ENCODE data around the gene CAP2.

The CAP2 gene

DNA sequence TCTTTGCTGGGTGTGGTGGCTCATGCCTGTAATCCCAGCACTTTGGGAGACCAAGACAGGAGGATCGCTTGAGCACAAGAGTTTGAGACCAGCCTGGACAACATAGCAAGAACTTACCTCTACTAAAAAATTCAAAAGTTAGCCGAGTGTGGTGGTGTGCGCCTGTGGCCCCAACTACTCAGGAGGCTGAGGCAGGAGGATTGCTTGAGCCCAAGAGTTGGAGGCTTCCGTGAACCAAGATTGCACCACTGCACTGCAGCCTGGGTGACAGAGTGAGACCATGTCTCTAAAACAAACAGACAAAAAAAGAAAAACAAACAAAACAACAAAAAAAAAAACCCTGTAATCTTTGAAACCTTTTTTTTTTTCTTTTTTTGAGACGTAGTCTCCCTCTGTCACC lies 67.5 kb downstream of the CAP2 start:
- H3K4me1 ChIP-seq (ENCODE audit: control insufficient read depth in 2 of 2, insufficient read depth in 1 of 2, low read depth in 1 of 2, low read length in 2 of 2) = no peaks in the 10 kb centered on the region
- H3K9me3 ChIP-seq (replicated peaks in 1 of 2; ENCODE audit: control insufficient read depth in 2 of 2, insufficient read depth in 1 of 2, low read depth in 1 of 2, low read length in 2 of 2) = no peaks in the 10 kb centered on the region
- no peak overlapping the region for H3K4me3 ChIP-seq (ENCODE audit: low read length in 2 of 2)
- no peak overlapping the region for H3K14ac ChIP-seq (ENCODE audit: low read length)
- H3K23ac ChIP-seq (ENCODE audit: low read depth, low read length, poor library complexity) = no peak overlapping the region
- H3K4ac ChIP-seq (ENCODE audit: low read length) = no peak overlapping the region
- no peak overlapping the region for H2BK12ac ChIP-seq (ENCODE audit: low read length)
- H3K18ac ChIP-seq (ENCODE audit: low read length) = no peak overlapping the region
- H4K91ac ChIP-seq (ENCODE audit: low read depth, low read length, poor library complexity) = no peak overlapping the region
- no peak overlapping the region for H4K8ac ChIP-seq (ENCODE audit: low read depth, low read length)
- no peaks in the 10 kb centered on the region for H3K27me3 ChIP-seq (ENCODE audit: control insufficient read depth in 3 of 3, insufficient read depth in 3 of 3, low read depth in 1 of 3, low read length in 3 of 3)
- H3K27ac ChIP-seq (replicated peaks; ENCODE audit: low read length) = no peak overlapping the region
- no peak overlapping the region for H2AK5ac ChIP-seq (ENCODE audit: low read depth, low read length)
- no peak overlapping the region for H2AFZ ChIP-seq (ENCODE audit: low read length)
- no peak overlapping the region for H3K9ac ChIP-seq (ENCODE audit: low read depth, low read length, poor library complexity)
- no peak overlapping the region for H2BK5ac ChIP-seq (ENCODE audit: low read length)
- no peak for DNase-seq (ENCODE audit: low spot score)
- no CpG with 5 or more reads among the region's 5 CpGs for WGBS, 2 donors (ENCODE audit: extremely low coverage in 2 of 2, insufficient read length in 2 of 2, insufficient replicate concordance in 1 of 2)
- no peak overlapping the region for H3K4me2 ChIP-seq (ENCODE audit: insufficient read depth, low read length, poor library complexity, severe bottlenecking)
- no peaks in the 10 kb centered on the region for H3K79me1 ChIP-seq (ENCODE audit: low read depth, low read length)
- H2BK120ac ChIP-seq (ENCODE audit: low read depth, low read length) = no peak overlapping the region
- peaks cover 4 to 12% of the 10 kb centered on the region in 2 donors for H3K36me3 ChIP-seq (replicated peaks in 1 of 2; ENCODE audit: control insufficient read depth in 2 of 2, insufficient read depth in 2 of 2, low read length in 2 of 2)
- H2BK15ac ChIP-seq (ENCODE audit: low read length) = no peak overlapping the region

DNA sequence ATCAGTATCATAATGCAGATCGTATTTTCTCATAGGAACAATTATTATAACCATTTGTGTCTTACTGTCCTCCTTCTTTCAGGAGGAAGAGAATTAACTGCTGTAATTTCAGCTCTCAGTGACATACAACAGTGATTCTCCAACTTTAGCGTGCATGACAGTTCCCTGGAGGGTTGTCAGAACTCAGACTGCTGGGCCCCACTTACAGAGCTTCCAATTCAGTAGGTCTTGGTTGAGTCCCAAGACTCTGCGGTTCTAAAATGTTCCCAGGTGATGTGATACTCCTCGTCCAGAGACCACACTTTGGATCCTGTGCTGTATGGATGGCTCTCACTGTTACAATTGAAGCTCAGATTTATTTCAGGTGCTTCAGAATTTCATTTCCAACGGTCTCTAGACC lies 72.8 kb downstream of the CAP2 start:
- H2AFZ ChIP-seq (ENCODE audit: low read length) = no peak overlapping the region
- H3K4ac ChIP-seq (ENCODE audit: low read length) = no peak overlapping the region
- no peak overlapping the region for H3K23ac ChIP-seq (ENCODE audit: low read depth, low read length, poor library complexity)
- no peak for DNase-seq (ENCODE audit: low spot score)
- no peak overlapping the region for H3K9ac ChIP-seq (ENCODE audit: low read depth, low read length, poor library complexity)
- H3K27ac ChIP-seq (replicated peaks; ENCODE audit: low read length) = no peak overlapping the region
- H3K18ac ChIP-seq (ENCODE audit: low read length) = no peak overlapping the region
- H4K91ac ChIP-seq (ENCODE audit: low read depth, low read length, poor library complexity) = no peak overlapping the region
- H3K9me3 ChIP-seq (replicated peaks in 1 of 2; ENCODE audit: control insufficient read depth in 2 of 2, insufficient read depth in 1 of 2, low read depth in 1 of 2, low read length in 2 of 2) = no peaks in the 10 kb centered on the region
- H3K4me2 ChIP-seq (ENCODE audit: insufficient read depth, low read length, poor library complexity, severe bottlenecking) = no peak overlapping the region
- H3K36me3 ChIP-seq (replicated peaks in 1 of 2; ENCODE audit: control insufficient read depth in 2 of 2, insufficient read depth in 2 of 2, low read length in 2 of 2) = peaks cover 9 to 24% of the 10 kb centered on the region in 2 donors
- H3K4me3 ChIP-seq (ENCODE audit: low read length in 2 of 2) = no peak overlapping the region
- H2BK15ac ChIP-seq (ENCODE audit: low read length) = no peak overlapping the region
- no peak overlapping the region for H4K8ac ChIP-seq (ENCODE audit: low read depth, low read length)
- no peak overlapping the region for H2BK120ac ChIP-seq (ENCODE audit: low read depth, low read length)
- no peaks in the 10 kb centered on the region for H3K27me3 ChIP-seq (ENCODE audit: control insufficient read depth in 3 of 3, insufficient read depth in 3 of 3, low read depth in 1 of 3, low read length in 3 of 3)
- no CpG with 5 or more reads among the region's 5 CpGs for WGBS, 2 donors (ENCODE audit: extremely low coverage in 2 of 2, insufficient read length in 2 of 2, insufficient replicate concordance in 1 of 2)
- H2BK12ac ChIP-seq (ENCODE audit: low read length) = no peak overlapping the region
- H3K79me1 ChIP-seq (ENCODE audit: low read depth, low read length) = no peaks in the 10 kb centered on the region
- no peaks in the 10 kb centered on the region for H3K4me1 ChIP-seq (ENCODE audit: control insufficient read depth in 2 of 2, insufficient read depth in 1 of 2, low read depth in 1 of 2, low read length in 2 of 2)
- H2AK5ac ChIP-seq (ENCODE audit: low read depth, low read length) = no peak overlapping the region
- no peak overlapping the region for H2BK5ac ChIP-seq (ENCODE audit: low read length)
- no peak overlapping the region for H3K14ac ChIP-seq (ENCODE audit: low read length)

DNA sequence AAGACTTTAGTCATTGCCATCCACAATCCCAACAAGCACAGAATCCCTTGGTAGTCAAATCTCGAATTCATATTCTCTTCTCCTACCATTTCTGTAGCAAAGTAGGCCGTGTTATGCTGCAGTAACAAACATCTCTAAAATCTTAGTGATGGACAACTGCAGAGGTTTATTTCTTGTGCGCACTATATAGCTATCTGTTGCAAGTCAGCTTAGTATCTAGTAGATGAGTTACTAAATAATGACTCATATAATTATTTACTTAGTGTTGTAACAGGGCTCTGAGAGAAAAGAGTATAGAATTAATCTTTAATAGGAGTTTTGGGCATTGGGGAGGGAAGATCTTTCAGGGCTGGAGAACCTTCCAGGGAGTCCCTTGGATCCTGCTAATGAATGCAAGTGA lies 73.3 kb downstream of the CAP2 start:
- H3K4me2 ChIP-seq (ENCODE audit: insufficient read depth, low read length, poor library complexity, severe bottlenecking) = no peak overlapping the region
- no peak overlapping the region for H2BK5ac ChIP-seq (ENCODE audit: low read length)
- H3K36me3 ChIP-seq (replicated peaks in 1 of 2; ENCODE audit: control insufficient read depth in 2 of 2, insufficient read depth in 2 of 2, low read length in 2 of 2) = peaks cover 9 to 24% of the 10 kb centered on the region in 2 donors
- H2BK120ac ChIP-seq (ENCODE audit: low read depth, low read length) = no peak overlapping the region
- H2AK5ac ChIP-seq (ENCODE audit: low read depth, low read length) = no peak overlapping the region
- DNase-seq (ENCODE audit: low spot score) = no peak
- H3K27me3 ChIP-seq (ENCODE audit: control insufficient read depth in 3 of 3, insufficient read depth in 3 of 3, low read depth in 1 of 3, low read length in 3 of 3) = no peaks in the 10 kb centered on the region
- no peak overlapping the region for H3K14ac ChIP-seq (ENCODE audit: low read length)
- H3K4me3 ChIP-seq (ENCODE audit: low read length in 2 of 2) = no peak overlapping the region
- H2AFZ ChIP-seq (ENCODE audit: low read length) = no peak overlapping the region
- no peaks in the 10 kb centered on the region for H3K9me3 ChIP-seq (replicated peaks in 1 of 2; ENCODE audit: control insufficient read depth in 2 of 2, insufficient read depth in 1 of 2, low read depth in 1 of 2, low read length in 2 of 2)
- no peak overlapping the region for H3K23ac ChIP-seq (ENCODE audit: low read depth, low read length, poor library complexity)
- WGBS, 2 donors (ENCODE audit: extremely low coverage in 2 of 2, insufficient read length in 2 of 2, insufficient replicate concordance in 1 of 2) = no CpG with 5 or more reads among the region's 3 CpGs
- H4K8ac ChIP-seq (ENCODE audit: low read depth, low read length) = no peak overlapping the region
- H2BK12ac ChIP-seq (ENCODE audit: low read length) = no peak overlapping the region
- H3K4me1 ChIP-seq (ENCODE audit: control insufficient read depth in 2 of 2, insufficient read depth in 1 of 2, low read depth in 1 of 2, low read length in 2 of 2) = no peaks in the 10 kb centered on the region
- no peak overlapping the region for H3K18ac ChIP-seq (ENCODE audit: low read length)
- no peak overlapping the region for H2BK15ac ChIP-seq (ENCODE audit: low read length)
- no peak overlapping the region for H3K27ac ChIP-seq (replicated peaks; ENCODE audit: low read length)
- no peaks in the 10 kb centered on the region for H3K79me1 ChIP-seq (ENCODE audit: low read depth, low read length)
- H3K9ac ChIP-seq (ENCODE audit: low read depth, low read length, poor library complexity) = no peak overlapping the region
- H4K91ac ChIP-seq (ENCODE audit: low read depth, low read length, poor library complexity) = no peak overlapping the region
- H3K4ac ChIP-seq (ENCODE audit: low read length) = no peak overlapping the region

DNA sequence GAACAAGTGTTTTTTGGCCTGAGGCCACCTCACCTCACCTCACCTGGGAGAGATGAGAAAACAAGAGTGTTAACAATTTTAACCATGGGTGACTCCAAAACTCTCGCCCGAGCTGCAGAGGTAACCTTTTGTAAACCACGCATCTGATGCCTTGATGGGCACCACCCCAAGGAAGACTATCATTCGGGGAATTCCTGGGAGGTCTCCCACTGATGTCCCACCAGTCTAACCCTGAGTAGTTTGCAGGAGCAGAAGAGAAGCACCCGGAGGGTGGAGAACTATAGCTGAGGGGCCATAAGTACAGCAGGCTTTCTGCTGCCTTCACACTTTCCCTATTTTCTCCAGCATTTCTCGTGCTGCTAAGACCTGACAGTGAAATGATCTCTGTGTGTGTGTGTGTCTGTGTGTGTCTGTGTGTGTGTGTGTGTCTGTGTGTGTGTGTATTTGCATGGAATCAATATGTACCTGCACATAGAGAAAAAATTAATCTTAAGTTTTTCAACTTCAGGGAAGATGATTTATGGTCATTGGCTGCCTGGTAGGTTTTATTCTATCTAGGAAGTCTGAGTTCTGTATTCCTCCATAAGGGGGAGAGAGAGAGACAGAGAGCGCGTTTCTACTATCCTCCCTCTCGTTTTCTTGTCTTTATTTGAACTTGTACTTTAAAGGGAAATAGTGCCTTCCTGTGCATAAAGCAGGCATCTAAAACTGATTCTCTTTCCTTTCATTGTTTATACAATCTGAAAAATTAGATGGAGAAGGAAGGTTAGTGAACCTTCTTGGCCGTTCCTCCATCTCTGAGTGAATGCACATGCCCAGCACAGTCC lies 75.8 kb downstream of the CAP2 start:
- no peaks in the 10 kb centered on the region for H3K27me3 ChIP-seq (ENCODE audit: control insufficient read depth in 3 of 3, insufficient read depth in 3 of 3, low read depth in 1 of 3, low read length in 3 of 3)
- H3K9ac ChIP-seq (ENCODE audit: low read depth, low read length, poor library complexity) = no peak overlapping the region
- no peak overlapping the region for H3K14ac ChIP-seq (ENCODE audit: low read length)
- DNase-seq (ENCODE audit: low spot score) = no peak
- no peaks in the 10 kb centered on the region for H3K9me3 ChIP-seq (replicated peaks in 1 of 2; ENCODE audit: control insufficient read depth in 2 of 2, insufficient read depth in 1 of 2, low read depth in 1 of 2, low read length in 2 of 2)
- no peak overlapping the region for H2AFZ ChIP-seq (ENCODE audit: low read length)
- no peaks in the 10 kb centered on the region for H3K79me1 ChIP-seq (ENCODE audit: low read depth, low read length)
- H2BK120ac ChIP-seq (ENCODE audit: low read depth, low read length) = no peak overlapping the region
- no peak overlapping the region for H2BK12ac ChIP-seq (ENCODE audit: low read length)
- no peak overlapping the region for H4K8ac ChIP-seq (ENCODE audit: low read depth, low read length)
- no peak overlapping the region for H3K4ac ChIP-seq (ENCODE audit: low read length)
- no peak overlapping the region for H2BK15ac ChIP-seq (ENCODE audit: low read length)
- H4K91ac ChIP-seq (ENCODE audit: low read depth, low read length, poor library complexity) = no peak overlapping the region
- H3K4me1 ChIP-seq (ENCODE audit: control insufficient read depth in 2 of 2, insufficient read depth in 1 of 2, low read depth in 1 of 2, low read length in 2 of 2) = peaks cover 0 to 6% of the 10 kb centered on the region in 2 donors
- no peak overlapping the region for H3K27ac ChIP-seq (replicated peaks; ENCODE audit: low read length)
- H3K36me3 ChIP-seq (replicated peaks in 1 of 2; ENCODE audit: control insufficient read depth in 2 of 2, insufficient read depth in 2 of 2, low read length in 2 of 2) = peaks cover 9 to 23% of the 10 kb centered on the region in 2 donors
- no peak overlapping the region for H2BK5ac ChIP-seq (ENCODE audit: low read length)
- H3K4me3 ChIP-seq (ENCODE audit: low read length in 2 of 2) = no peak overlapping the region
- H3K23ac ChIP-seq (ENCODE audit: low read depth, low read length, poor library complexity) = peak overlapping the region; percentile 20
- H3K4me2 ChIP-seq (ENCODE audit: insufficient read depth, low read length, poor library complexity, severe bottlenecking) = no peak overlapping the region
- WGBS, 2 donors (ENCODE audit: extremely low coverage in 2 of 2, insufficient read length in 2 of 2, insufficient replicate concordance in 1 of 2) = no CpG with 5 or more reads among the region's 10 CpGs
- no peak overlapping the region for H3K18ac ChIP-seq (ENCODE audit: low read length)
- H2AK5ac ChIP-seq (ENCODE audit: low read depth, low read length) = no peak overlapping the region
